Placental epithelial cell (primary cell): Measurements from ENCODE around the gene NGEF. TPM values are rescaled to one million over a fixed set of nuclear protein-coding genes. Genes with fewer than 3 reads are reported as not detected.

Source experiments
- small RNA-seq: library from RNA; depleted of rRNA; stranded (forward); fragments of <200 nt; gene quantifications from one replicate; pipeline ENCODE3, GENCODE V24; 2012
- total RNA-seq: library from RNA; depleted of rRNA; stranded (reverse); fragments of >200 nt; gene quantifications from 2 replicates; pipeline ENCODE4 v1.2.3, GENCODE V29; 2012

NGEF gene
- total RNA-seq: 0.79 and 2.8 TPM in 2 replicates

GRCh38 chr2:233013027-233013461, at the start of gene NGEF:
Gene NGEF, minus strand, starts transcription at chr2:233013256. Its CDS starts 38,366 bp downstream, at chr2:232974890.

GRCh38 chr2:233059797-233060500, 46.9 kb upstream of the NGEF start, which contains the start of gene INPP5D:
Gene INPP5D, plus strand, starts transcription at chr2:233060342. Its CDS starts 137 bp downstream, at chr2:233060479.

GRCh38 chr2:233032551-233033320, 19.7 kb upstream of the NGEF start, which contains the start of gene NEU2:
Gene NEU2, plus strand, starts transcription at chr2:233032672. Its CDS starts 0 bp downstream, at chr2:233032672.

GRCh38 chr2:232870018-232870765, 142.9 kb downstream of the NGEF start, which contains the start of gene SNORC:
Gene SNORC, plus strand, starts transcription at chr2:232870264. Its CDS starts 78 bp downstream, at chr2:232870342.

Small RNA genes within 50 kb of the gene (small RNA-seq; reads per million reads assigned to genes)
- not detected for gene RF00019

Other genes with a start within 250 kb of the NGEF start
- 3.1 and 7.5 TPM in 2 replicates for gene KCNJ13, start 236.7 kb downstream of the NGEF start, total RNA-seq
- gene SNORC, start 143.0 kb downstream of the NGEF start, total RNA-seq: 0.33 and 0.79 TPM in 2 replicates
- gene NEU2, start 19.4 kb upstream of the NGEF start, total RNA-seq: 0.76 TPM in 1 of 2 replicates, not detected in the other
- 10.2 and 25.6 TPM in 2 replicates for gene INPP5D, start 47.1 kb upstream of the NGEF start, total RNA-seq
- 33.8 and 69.4 TPM in 2 replicates for gene ATG16L1, start 238.4 kb upstream of the NGEF start, total RNA-seq